ENCODE results near the gene ZKSCAN1.
"Not testable (repeated sequence)": the region's sequence is repeated elsewhere in the genome, so short reads cannot be mapped to it uniquely, and the experiment has no call there.

ZKSCAN1 gene

DNA sequence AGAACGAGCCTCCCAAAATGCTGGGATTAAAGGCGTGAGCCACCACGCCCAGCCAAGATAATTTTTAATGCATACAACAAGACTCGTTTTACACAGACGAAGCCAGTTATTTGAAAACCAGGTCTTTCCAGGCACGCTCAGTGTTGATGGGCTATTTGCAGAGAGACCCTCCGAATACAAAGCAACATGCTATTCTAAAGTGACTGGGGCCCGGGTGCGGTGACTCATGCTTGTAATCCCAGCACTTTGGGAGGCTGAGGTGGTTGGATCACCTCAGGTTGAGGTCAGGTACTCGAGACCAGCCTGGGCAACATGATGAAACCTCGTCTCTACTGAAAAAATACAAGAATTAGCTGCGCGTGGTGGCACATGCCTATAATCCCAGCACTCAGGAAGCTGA lies 38.8 kb upstream of the ZKSCAN1 start:
- in situ Hi-C loops (cut with HindIII; ENCODE audit: low sequenced_read_pairs), result no loop called here
- TF ChIP-seq, protein P1, sequence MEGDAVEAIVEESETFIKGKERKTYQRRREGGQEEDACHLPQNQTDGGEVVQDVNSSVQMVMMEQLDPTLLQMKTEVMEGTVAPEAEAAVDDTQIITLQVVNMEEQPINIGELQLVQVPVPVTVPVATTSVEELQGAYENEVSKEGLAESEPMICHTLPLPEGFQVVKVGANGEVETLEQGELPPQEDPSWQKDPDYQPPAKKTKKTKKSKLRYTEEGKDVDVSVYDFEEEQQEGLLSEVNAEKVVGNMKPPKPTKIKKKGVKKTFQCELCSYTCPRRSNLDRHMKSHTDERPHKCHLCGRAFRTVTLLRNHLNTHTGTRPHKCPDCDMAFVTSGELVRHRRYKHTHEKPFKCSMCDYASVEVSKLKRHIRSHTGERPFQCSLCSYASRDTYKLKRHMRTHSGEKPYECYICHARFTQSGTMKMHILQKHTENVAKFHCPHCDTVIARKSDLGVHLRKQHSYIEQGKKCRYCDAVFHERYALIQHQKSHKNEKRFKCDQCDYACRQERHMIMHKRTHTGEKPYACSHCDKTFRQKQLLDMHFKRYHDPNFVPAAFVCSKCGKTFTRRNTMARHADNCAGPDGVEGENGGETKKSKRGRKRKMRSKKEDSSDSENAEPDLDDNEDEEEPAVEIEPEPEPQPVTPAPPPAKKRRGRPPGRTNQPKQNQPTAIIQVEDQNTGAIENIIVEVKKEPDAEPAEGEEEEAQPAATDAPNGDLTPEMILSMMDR (IDR thresholded peaks at IDR 0.05; ENCODE audit: low read depth, low read length, missing control alignments), result no peak
- H3K4me3 ChIP-seq (ENCODE audit: low read depth, low read length), result no peak overlapping the region
- DNase-seq (ENCODE audit: low read depth), result no peak

DNA sequence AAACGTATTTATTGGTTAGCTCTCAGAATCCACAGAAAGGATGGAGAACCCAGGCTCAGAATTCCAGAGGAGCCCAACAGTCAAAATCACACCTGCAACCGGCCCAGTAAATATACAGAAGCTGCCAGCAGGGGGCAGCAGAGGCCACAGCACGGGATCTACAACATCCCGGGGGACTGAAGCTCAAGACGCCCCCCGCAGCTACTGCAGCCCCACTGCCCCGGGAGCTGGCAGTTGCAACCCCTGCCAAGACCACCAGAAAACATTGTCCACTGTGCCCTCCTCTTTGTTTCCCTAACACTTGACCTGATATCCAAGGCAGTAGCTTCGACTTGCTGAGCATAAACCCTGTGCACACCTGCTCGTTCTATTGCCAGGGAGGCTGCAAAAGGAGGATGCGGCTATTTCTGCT lies 35.6 kb upstream of the ZKSCAN1 start:
- H3K4me3 ChIP-seq (ENCODE audit: low read depth, low read length); DNase-seq (ENCODE audit: low read depth); in situ Hi-C loops (cut with HindIII; ENCODE audit: low sequenced_read_pairs): not testable (repeated sequence)
- TF ChIP-seq, protein P1 (IDR thresholded peaks at IDR 0.05; ENCODE audit: low read depth, low read length, missing control alignments), result peak; percentile 52

DNA sequence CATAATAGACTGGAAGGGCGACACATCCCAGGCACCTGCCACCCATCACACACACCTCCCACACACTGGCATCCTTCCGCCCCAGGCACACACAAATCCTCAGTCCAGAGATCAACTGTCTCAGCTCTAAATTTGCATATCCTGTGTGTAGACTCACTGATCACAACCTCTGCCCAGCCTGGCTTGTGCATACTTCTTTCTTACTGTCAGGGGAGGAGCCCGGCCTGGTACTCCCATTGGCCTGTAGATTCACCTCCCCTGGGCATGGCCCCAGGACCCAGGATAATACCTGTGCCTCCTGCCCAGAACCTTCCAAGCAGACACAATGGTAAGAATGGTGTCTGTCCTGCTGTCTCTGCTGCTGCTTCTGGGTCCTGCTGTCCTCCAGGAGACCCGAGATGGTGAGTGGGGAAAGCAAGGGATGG lies 34.9 kb upstream of the ZKSCAN1 start:
- in situ Hi-C loops (cut with HindIII; ENCODE audit: low sequenced_read_pairs); H3K4me3 ChIP-seq (ENCODE audit: low read depth, low read length); DNase-seq (ENCODE audit: low read depth): not testable (repeated sequence)

DNA sequence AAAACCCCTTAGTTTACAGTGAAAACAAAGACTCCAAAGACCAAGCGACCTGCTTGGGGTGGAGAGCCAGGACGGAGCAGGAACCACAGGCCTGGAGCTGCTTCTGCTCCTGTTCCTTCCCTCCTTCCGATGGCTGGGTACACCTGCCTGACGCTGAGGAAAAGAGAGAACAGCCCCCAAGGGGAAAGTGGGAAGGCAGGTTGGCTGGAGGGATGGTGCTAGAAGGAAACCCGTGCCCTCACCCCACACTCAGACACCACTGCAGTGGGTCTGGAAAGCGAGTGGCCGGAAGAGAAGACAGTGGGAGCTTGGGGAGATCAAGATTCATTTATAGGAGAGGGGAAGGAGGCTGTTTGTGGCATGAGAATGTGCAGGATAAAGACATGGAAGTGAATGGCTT lies 34.3 kb upstream of the ZKSCAN1 start:
- in situ Hi-C loops (cut with HindIII; ENCODE audit: low sequenced_read_pairs); H3K4me3 ChIP-seq (ENCODE audit: low read depth, low read length); DNase-seq (ENCODE audit: low read depth): not testable (repeated sequence)

DNA sequence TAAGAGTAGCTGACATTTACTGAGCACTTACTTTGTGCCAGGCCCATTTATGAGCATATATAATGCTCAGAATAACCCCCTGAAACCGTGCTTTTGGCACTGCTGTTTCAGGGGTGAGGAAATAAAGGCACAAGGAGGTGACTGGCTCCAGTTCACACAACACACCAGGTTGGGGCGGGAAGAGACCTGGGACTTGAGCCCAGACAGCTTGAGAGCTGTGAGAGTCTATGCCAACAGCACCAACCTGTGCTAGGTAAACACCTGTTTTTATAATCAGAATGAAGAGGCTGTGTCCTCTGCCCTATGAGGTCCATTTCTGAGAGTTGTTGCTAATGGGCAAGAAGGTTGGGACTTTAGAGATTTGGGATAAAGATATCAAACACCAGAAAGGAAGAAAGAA lies 30.8 kb upstream of the ZKSCAN1 start:
- DNase-seq (ENCODE audit: low read depth), result no peak
- TF ChIP-seq, protein P1 (IDR thresholded peaks at IDR 0.05; ENCODE audit: low read depth, low read length, missing control alignments), result no peak
- H3K4me3 ChIP-seq (ENCODE audit: low read depth, low read length), result no peak overlapping the region
- in situ Hi-C loops (cut with HindIII; ENCODE audit: low sequenced_read_pairs), result no loop called here

DNA sequence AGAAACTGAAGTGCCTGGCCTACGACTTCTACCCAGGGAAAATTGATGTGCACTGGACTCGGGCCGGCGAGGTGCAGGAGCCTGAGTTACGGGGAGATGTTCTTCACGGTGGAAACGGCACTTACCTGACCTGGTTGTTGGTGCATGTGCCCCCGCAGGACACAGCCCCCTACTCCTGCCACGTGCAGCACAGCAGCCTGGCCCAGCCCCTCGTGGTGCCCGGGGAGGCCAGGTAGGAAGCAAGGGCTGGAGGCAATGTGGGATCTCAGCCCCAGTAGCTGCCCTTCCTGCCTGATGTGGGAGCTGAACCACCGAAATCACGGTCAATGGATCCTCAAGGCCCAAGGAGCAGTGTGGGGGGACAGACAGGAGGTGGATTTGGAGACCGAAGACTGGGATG lies 28.1 kb upstream of the ZKSCAN1 start:
- in situ Hi-C loops (cut with HindIII; ENCODE audit: low sequenced_read_pairs); H3K4me3 ChIP-seq (ENCODE audit: low read depth, low read length); DNase-seq (ENCODE audit: low read depth): not testable (repeated sequence)

DNA sequence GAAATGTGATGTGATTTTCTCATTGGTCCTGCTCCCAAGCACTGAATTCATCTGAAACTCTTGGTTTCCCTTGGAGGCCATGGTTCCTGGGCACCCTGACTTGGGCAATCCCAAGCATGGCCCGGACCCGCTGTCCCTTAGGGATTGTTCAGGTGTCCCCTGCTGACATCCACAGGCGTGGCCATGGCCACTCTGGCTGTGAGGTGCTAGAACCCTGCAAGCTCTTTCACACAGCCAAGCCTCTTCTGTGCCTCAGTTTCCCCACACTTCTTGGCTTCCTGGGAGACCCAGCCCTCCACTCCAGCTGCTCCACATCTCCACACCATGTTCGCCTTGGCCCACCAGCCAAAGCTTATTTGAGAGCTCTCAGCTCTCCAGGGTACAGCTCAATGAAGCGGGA lies 27.6 kb upstream of the ZKSCAN1 start:
- H3K4me3 ChIP-seq (ENCODE audit: low read depth, low read length), result no peak overlapping the region
- no peak for DNase-seq (ENCODE audit: low read depth)
- in situ Hi-C loops (cut with HindIII; ENCODE audit: low sequenced_read_pairs), result no loop called here
- TF ChIP-seq, protein P1 (IDR thresholded peaks at IDR 0.05; ENCODE audit: low read depth, low read length, missing control alignments), result no peak

DNA sequence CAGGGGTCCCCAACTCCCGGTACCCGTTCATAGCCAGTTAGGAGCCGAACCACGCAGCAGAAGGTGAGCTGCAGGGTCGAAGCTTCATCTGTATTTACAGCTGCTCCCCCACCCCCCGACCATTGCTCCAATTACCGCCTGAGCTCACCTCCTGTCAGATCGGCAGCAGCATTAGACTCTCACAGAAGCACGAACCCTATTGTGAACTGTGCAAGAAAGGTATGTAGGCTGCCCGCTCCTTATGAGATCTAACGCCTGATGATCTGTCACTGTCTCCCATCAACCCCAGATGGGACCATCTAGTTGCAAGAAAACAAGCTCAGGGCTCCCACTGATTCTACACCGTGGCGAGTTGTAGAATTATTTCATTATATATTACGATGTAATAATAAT lies 24.9 kb upstream of the ZKSCAN1 start:
- DNase-seq (ENCODE audit: low read depth), result no peak
- in situ Hi-C loops (cut with HindIII; ENCODE audit: low sequenced_read_pairs), result no loop called here
- TF ChIP-seq, protein P1 (IDR thresholded peaks at IDR 0.05; ENCODE audit: low read depth, low read length, missing control alignments), result no peak
- peak overlapping the region; percentile 25 for H3K4me3 ChIP-seq (ENCODE audit: low read depth, low read length)

DNA sequence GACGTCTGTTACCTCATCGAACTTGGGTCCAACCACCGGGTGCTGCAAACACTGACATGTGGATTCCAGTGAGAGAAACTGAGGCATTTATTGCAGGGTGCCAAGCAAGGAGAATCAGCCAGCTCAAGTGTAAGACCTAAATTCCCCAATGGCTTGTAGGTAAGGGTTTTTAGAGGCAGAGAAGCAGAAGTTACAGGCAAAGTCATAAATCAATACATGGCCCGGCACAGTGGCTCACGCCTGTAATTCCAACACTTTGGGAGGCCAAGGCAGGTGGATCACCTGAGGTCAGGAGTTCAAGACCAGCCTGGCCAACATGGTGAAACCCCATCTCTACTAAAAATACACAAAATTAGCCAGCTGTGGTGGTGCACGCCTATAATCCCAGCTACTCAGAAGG lies 23.9 kb upstream of the ZKSCAN1 start:
- DNase-seq (ENCODE audit: low read depth); in situ Hi-C loops (cut with HindIII; ENCODE audit: low sequenced_read_pairs): not testable (repeated sequence)

More for the DNA sequence above, 23.9 kb upstream of the ZKSCAN1 start:
- not testable (repeated sequence) for H3K4me3 ChIP-seq (ENCODE audit: low read depth, low read length)
